H1 (cell line): ENCODE results near the gene TTC34. TPM values are rescaled to one million over a fixed set of nuclear protein-coding genes. Genes with fewer than 3 reads are reported as not detected.

Experiments
- ASH2L ChIP-seq: fragments of 200-600, 300-600 bp; sonication (generic); IDR thresholded peaks from one replicate; pipeline ENCODE4 v1.7.1; 2017; ENCODE audit warnings: low read length
- CHD2 ChIP-seq: IDR thresholded peaks from 2 replicates; pipeline ENCODE4 v1.6.1; 2012; ENCODE audit warnings: low read length, improper control_type of control experiment
- RXRA ChIP-seq: IDR thresholded peaks from 2 replicates; pipeline ENCODE4 v1.6.1; 2011; ENCODE audit warnings: low read depth, mild to moderate bottlenecking, low read length, moderate library complexity; ENCODE audit not compliant: insufficient read depth
- TAF7 ChIP-seq: optimal IDR thresholded peaks from 2 replicates; pipeline ENCODE3; 2011; ENCODE audit warnings: low read depth, mild to moderate bottlenecking, inconsistent platforms, low read length, moderate library complexity, borderline replicate concordance
- ZNF274 ChIP-seq: IDR thresholded peaks from 2 replicates; pipeline ENCODE4 v1.7.0; 2012; ENCODE audit warnings: low read length, borderline replicate concordance; ENCODE audit errors: extremely low read depth
- polyA plus RNA-seq, 7 experiments: library from polyadenylated mRNA; depleted of rRNA in 3 of 7; stranded (reverse) in 5 of 7; unstranded in 2 of 7; fragments of >200 nt in 5 of 7; fragments of 200-250 nt in 2 of 7; gene quantifications; 1 replicate in 5 of 7; 2 replicates in 1 of 7; 4 replicates in 1 of 7; pipeline versions ENCODE4 v1.2.1 to v1.2.3, GENCODE V29; 2011 to 2013; ENCODE audit warnings: missing spikeins in 2 of 7, mixed read lengths in 2 of 7
- total RNA-seq: library from RNA; stranded (reverse); fragmentation: NEBNext Ultra II Directional; extraction: Animal tissue kit (Norgen Biotek cat#: 25700); gene quantifications from 2 replicates; pipeline ENCODE4 v1.2.1, GENCODE V29; 2021
- TF ChIP-seq, protein P1 (sequence below): fragments of 300-600 bp; sonication (generic); IDR thresholded peaks from 2 replicates; pipeline ENCODE4 v1.7.1; 2012; ENCODE audit warnings: low read length, moderate library complexity, mild to moderate bottlenecking, inconsistent platforms; ENCODE audit not compliant: insufficient replicate concordance

TTC34 gene
- total and polyA plus RNA-seq, 2 of the 8 experiments (the other 6 are each of a cell fraction or from before 2014, with no cell fraction given) = 0.23 to 0.50 TPM

DNA sequence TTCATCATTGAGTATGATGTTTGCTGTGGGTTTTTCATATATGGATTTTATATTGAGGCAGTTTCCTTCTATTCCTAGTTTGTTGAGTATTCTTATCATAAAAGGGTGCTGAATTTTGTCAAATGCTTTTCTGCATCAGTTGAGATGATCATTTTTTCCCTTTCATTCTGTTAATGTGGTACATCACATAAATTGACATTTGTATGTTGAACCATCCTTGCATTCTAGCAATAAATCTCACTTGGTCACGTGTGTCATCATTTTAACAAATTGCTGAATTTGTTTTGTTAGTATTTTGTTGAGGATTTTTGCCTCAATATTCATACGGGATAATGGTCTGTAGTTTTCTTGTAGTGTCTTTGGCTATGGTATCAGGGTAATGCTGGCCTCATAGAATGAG, 19.9 kb downstream of the TTC34 start (continued):
- TF ChIP-seq, protein P1, sequence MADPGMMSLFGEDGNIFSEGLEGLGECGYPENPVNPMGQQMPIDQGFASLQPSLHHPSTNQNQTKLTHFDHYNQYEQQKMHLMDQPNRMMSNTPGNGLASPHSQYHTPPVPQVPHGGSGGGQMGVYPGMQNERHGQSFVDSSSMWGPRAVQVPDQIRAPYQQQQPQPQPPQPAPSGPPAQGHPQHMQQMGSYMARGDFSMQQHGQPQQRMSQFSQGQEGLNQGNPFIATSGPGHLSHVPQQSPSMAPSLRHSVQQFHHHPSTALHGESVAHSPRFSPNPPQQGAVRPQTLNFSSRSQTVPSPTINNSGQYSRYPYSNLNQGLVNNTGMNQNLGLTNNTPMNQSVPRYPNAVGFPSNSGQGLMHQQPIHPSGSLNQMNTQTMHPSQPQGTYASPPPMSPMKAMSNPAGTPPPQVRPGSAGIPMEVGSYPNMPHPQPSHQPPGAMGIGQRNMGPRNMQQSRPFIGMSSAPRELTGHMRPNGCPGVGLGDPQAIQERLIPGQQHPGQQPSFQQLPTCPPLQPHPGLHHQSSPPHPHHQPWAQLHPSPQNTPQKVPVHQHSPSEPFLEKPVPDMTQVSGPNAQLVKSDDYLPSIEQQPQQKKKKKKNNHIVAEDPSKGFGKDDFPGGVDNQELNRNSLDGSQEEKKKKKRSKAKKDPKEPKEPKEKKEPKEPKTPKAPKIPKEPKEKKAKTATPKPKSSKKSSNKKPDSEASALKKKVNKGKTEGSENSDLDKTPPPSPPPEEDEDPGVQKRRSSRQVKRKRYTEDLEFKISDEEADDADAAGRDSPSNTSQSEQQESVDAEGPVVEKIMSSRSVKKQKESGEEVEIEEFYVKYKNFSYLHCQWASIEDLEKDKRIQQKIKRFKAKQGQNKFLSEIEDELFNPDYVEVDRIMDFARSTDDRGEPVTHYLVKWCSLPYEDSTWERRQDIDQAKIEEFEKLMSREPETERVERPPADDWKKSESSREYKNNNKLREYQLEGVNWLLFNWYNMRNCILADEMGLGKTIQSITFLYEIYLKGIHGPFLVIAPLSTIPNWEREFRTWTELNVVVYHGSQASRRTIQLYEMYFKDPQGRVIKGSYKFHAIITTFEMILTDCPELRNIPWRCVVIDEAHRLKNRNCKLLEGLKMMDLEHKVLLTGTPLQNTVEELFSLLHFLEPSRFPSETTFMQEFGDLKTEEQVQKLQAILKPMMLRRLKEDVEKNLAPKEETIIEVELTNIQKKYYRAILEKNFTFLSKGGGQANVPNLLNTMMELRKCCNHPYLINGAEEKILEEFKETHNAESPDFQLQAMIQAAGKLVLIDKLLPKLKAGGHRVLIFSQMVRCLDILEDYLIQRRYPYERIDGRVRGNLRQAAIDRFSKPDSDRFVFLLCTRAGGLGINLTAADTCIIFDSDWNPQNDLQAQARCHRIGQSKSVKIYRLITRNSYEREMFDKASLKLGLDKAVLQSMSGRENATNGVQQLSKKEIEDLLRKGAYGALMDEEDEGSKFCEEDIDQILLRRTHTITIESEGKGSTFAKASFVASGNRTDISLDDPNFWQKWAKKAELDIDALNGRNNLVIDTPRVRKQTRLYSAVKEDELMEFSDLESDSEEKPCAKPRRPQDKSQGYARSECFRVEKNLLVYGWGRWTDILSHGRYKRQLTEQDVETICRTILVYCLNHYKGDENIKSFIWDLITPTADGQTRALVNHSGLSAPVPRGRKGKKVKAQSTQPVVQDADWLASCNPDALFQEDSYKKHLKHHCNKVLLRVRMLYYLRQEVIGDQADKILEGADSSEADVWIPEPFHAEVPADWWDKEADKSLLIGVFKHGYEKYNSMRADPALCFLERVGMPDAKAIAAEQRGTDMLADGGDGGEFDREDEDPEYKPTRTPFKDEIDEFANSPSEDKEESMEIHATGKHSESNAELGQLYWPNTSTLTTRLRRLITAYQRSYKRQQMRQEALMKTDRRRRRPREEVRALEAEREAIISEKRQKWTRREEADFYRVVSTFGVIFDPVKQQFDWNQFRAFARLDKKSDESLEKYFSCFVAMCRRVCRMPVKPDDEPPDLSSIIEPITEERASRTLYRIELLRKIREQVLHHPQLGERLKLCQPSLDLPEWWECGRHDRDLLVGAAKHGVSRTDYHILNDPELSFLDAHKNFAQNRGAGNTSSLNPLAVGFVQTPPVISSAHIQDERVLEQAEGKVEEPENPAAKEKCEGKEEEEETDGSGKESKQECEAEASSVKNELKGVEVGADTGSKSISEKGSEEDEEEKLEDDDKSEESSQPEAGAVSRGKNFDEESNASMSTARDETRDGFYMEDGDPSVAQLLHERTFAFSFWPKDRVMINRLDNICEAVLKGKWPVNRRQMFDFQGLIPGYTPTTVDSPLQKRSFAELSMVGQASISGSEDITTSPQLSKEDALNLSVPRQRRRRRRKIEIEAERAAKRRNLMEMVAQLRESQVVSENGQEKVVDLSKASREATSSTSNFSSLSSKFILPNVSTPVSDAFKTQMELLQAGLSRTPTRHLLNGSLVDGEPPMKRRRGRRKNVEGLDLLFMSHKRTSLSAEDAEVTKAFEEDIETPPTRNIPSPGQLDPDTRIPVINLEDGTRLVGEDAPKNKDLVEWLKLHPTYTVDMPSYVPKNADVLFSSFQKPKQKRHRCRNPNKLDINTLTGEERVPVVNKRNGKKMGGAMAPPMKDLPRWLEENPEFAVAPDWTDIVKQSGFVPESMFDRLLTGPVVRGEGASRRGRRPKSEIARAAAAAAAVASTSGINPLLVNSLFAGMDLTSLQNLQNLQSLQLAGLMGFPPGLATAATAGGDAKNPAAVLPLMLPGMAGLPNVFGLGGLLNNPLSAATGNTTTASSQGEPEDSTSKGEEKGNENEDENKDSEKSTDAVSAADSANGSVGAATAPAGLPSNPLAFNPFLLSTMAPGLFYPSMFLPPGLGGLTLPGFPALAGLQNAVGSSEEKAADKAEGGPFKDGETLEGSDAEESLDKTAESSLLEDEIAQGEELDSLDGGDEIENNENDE = no peak
- TF ChIP-seq CHD2 (no peak), TAF7 (no peak), ASH2L (no peak), ZNF274 (no peak), RXRA (no peak)
